PC-9 (cell line): Measurements from ENCODE around the gene TRAF2. TPM values are rescaled to one million over a fixed set of nuclear protein-coding genes. Genes with fewer than 3 reads are reported as not detected.

Source experiments
- BruUV-seq: library from RNA; stranded (reverse); fragments of 400-500 nt; replicated peaks from 2 replicates; lab custom pipeline; 2021; lab: Mats Ljungman, UMichigan
- CTCF ChIA-PET: fragments of 300-600 bp; sonication (Branson Sonifier 250); formaldehyde crosslinking; loops from one replicate; lab custom pipeline; 2022; ENCODE audit warnings: antibody characterized with exemption; lab: Charles Lee
- POLR2A ChIA-PET: fragments of 300-600 bp; sonication (Branson Sonifier 250); formaldehyde crosslinking; loops from one replicate; lab custom pipeline; 2022; ENCODE audit warnings: antibody characterized with exemption; ENCODE audit not compliant: unreplicated experiment; lab: Charles Lee
- DNase-seq, 2 experiments: peaks; one replicate each; pipeline versions ENCODE4 v3.0.0 to v3.0.0-alpha.2; 2015 to 2022; ENCODE audit warnings: mixed read lengths in 1 of 2
- H2AFZ ChIP-seq: fragments of 200-600 bp; sonication (generic); 2 replicates; pipeline ENCODE4 v1.8.1; 2017; ENCODE audit warnings: antibody characterized with exemption
- H3F3A ChIP-seq: fragments of 200-600 bp; sonication (generic); 2 replicates; pipeline ENCODE4 v1.8.1; 2017; ENCODE audit warnings: antibody characterized with exemption, mild to moderate bottlenecking, low read depth; ENCODE audit not compliant: insufficient read depth
- H3K27ac ChIP-seq: fragments of 200-600 bp; sonication (generic); 2 replicates; pipeline ENCODE4 v1.6.1; 2016; ENCODE audit warnings: mixed run types
- H3K27me3 ChIP-seq: fragments of 200-600 bp; sonication (generic); 2 replicates; pipeline ENCODE4 v1.6.1; 2016; ENCODE audit warnings: low read depth, mixed run types; ENCODE audit not compliant: insufficient read depth
- H3K36me3 ChIP-seq: fragments of 200-600 bp; sonication (generic); 2 replicates; pipeline ENCODE4 v1.6.1; 2016; ENCODE audit warnings: low read depth, mixed run types
- H3K4me1 ChIP-seq: fragments of 200-600 bp; sonication (generic); replicated peaks from 2 replicates; pipeline ENCODE4 v1.6.1; 2016; ENCODE audit warnings: mixed run types; ENCODE audit not compliant: insufficient read depth
- H3K4me2 ChIP-seq: fragments of 200-600 bp; sonication (generic); 2 replicates; pipeline ENCODE4 v1.6.1; 2017; ENCODE audit warnings: mixed run types
- H3K4me3 ChIP-seq: fragments of 200-600 bp; sonication (generic); 2 replicates; pipeline ENCODE4 v1.6.1; 2016; ENCODE audit warnings: mixed run types
- H3K79me2 ChIP-seq: fragments of 200-600 bp; sonication (generic); 2 replicates; pipeline ENCODE4 v1.6.1; 2017; ENCODE audit warnings: low read depth, mixed run types
- H3K9me2 ChIP-seq: fragments of 200-600 bp; sonication (generic); 2 replicates; pipeline ENCODE4 v1.8.1; 2017; ENCODE audit warnings: mild to moderate bottlenecking; ENCODE audit not compliant: insufficient read depth
- H3K9me3 ChIP-seq: fragments of 200-600 bp; sonication (generic); 2 replicates; pipeline ENCODE4 v1.8.1; 2016; ENCODE audit warnings: low read depth; ENCODE audit not compliant: insufficient read depth
- H4K20me1 ChIP-seq: fragments of 200-600 bp; sonication (generic); 2 replicates; pipeline ENCODE4 v1.8.1; 2017; ENCODE audit not compliant: insufficient read depth
- CTCF ChIP-seq: fragments of 200-600 bp; sonication (generic); conservative IDR thresholded peaks from 2 replicates; pipeline ENCODE4 v1.6.1; 2017; ENCODE audit warnings: mixed run types, antibody characterized with exemption, mild to moderate bottlenecking, moderate library complexity
- EZH2 ChIP-seq: fragments of 200-600 bp; sonication (generic); IDR thresholded peaks from 2 replicates; pipeline ENCODE4 v1.8.0; 2017; ENCODE audit warnings: antibody characterized with exemption, low read depth
- intact Hi-C: fragments of 100-400 bp; cut with micrococcal nuclease; formaldehyde crosslinking; loops from one replicate; pipeline ENCODE4 v1.10.0; 2022; ENCODE audit not compliant: unreplicated experiment
- total RNA-seq: library from RNA; stranded (reverse); gene quantifications from 2 replicates; pipeline ENCODE4 v1.2.3, GENCODE V29; 2021

Gene TRAF2
- total RNA-seq, 1 experiment from 2014 or later = 42.7 TPM

- TF ChIP-seq CTCF (no peak), EZH2 (no peak)
- intact Hi-C loops = no loop called here
- Histone ChIP-seq H3F3A (no peaks in the 10 kb centered on the region), H3K4me2 (no peak overlapping the region), H3K79me2 (no peaks in the 10 kb centered on the region), H3K9me2 (no peaks in the 10 kb centered on the region), H3K9me3 (no peaks in the 10 kb centered on the region), H3K27me3 (no peaks in the 10 kb centered on the region), H3K36me3 (no peaks in the 10 kb centered on the region), H4K20me1 (no peaks in the 10 kb centered on the region), H3K4me1 (peaks cover 1% of the 10 kb centered on the region), H2AFZ (no peak overlapping the region), H3K27ac (no peak overlapping the region), H3K4me3 (no peak overlapping the region)
- POLR2A ChIA-PET = no interaction called here
- no TSS peak for BruUV-seq
- DNase-seq = no peak
- CTCF ChIA-PET = no interaction called here
Measured at GRCh38 chr9:136969774-136970173, 83.5 kb downstream of the TRAF2 start.

- no peaks in the 10 kb centered on the region for H3K9me3 ChIP-seq
- BruUV-seq = no TSS peak
- H3K79me2 ChIP-seq = no peaks in the 10 kb centered on the region
- no peaks in the 10 kb centered on the region for H4K20me1 ChIP-seq
- H3K27me3 ChIP-seq = no peaks in the 10 kb centered on the region
- H3K9me2 ChIP-seq = no peaks in the 10 kb centered on the region
- H3K36me3 ChIP-seq = no peaks in the 10 kb centered on the region
- no peaks in the 10 kb centered on the region for H3K4me1 ChIP-seq
- no peak overlapping the region for H3K4me3 ChIP-seq
- no peaks in the 10 kb centered on the region for H3F3A ChIP-seq
- H3K27ac ChIP-seq = no peak overlapping the region
- TF ChIP-seq CTCF (no peak), EZH2 (no peak)
- no peak for DNase-seq
- POLR2A ChIA-PET = no interaction called here
- intact Hi-C loops = no loop called here
- CTCF ChIA-PET = no interaction called here
- no peak overlapping the region for H2AFZ ChIP-seq
- no peak overlapping the region for H3K4me2 ChIP-seq
Measured at GRCh38 chr9:136970361-136970760, 84.0 kb downstream of the TRAF2 start.

GRCh38 chr9:136971746-136972145 is 85.4 kb downstream of the TRAF2 start:
- Histone ChIP-seq H3K27ac (no peak overlapping the region), H3K79me2 (no peaks in the 10 kb centered on the region), H3K36me3 (no peaks in the 10 kb centered on the region), H3K9me3 (no peaks in the 10 kb centered on the region), H3K9me2 (no peaks in the 10 kb centered on the region), H3K4me3 (no peak overlapping the region), H3K4me2 (no peak overlapping the region), H3K4me1 (no peaks in the 10 kb centered on the region), H3F3A (no peaks in the 10 kb centered on the region), H4K20me1 (no peaks in the 10 kb centered on the region), H3K27me3 (no peaks in the 10 kb centered on the region), H2AFZ (no peak overlapping the region)
- no peak for DNase-seq
- intact Hi-C loops = no loop called here
- no TSS peak for BruUV-seq
- POLR2A ChIA-PET = no interaction called here
- CTCF ChIA-PET = interaction anchor here (0.6 kb wide), 1 partner anchor 209 kb away, joined by 5 read pairs; no protein-coding TSS in a partner anchor
- no peak for TF ChIP-seq CTCF
- no peak for TF ChIP-seq EZH2
